ENCODE data around the gene PSME2. TPM values are rescaled to one million over a fixed set of nuclear protein-coding genes. Genes with fewer than 3 reads are reported as not detected.

The PSME2 gene

Small RNA genes lying within 50 kb of the gene (small RNA-seq; reads per million reads assigned to genes)
- gene AL136295.4 (ENCODE audit: insufficient read depth) (not detected), gene IPO4 (ENCODE audit: insufficient read depth) (not detected), gene IRF9 (ENCODE audit: insufficient read depth) (not detected), gene RNA5SP383 (ENCODE audit: insufficient read depth) (3.8 reads per million, percentile 58 among the genes with 10 or more reads in this experiment)
